ENCODE measurements around the gene SPECC1. TPM values are rescaled to one million over a fixed set of nuclear protein-coding genes. Genes with fewer than 3 reads are reported as not detected.

SPECC1 gene
- total RNA-seq, 1 donor from 2014 or later: 76.4 TPM

- no peaks in the 10 kb centered on the region for H3K27me3 ChIP-seq
- DNase-seq (ENCODE audit: low spot score in 2 of 2): no peak
- H3K36me3 ChIP-seq: no peaks in the 10 kb centered on the region
- intact Hi-C loops (cut with DNase I): no loop called here
- H3K27ac ChIP-seq: no peak overlapping the region
- H3K4me1 ChIP-seq: peaks cover 0 to 6% of the 10 kb centered on the region in 2 donors
- H3K9me3 ChIP-seq: no peaks in the 10 kb centered on the region
- no peak overlapping the region for H3K4me3 ChIP-seq
- TF ChIP-seq CTCF (IDR thresholded peaks at IDR 0.05): no peak
These were observed 142.0 kb downstream of the SPECC1 start for GRCh38 chr17:20151174-20151573.

- Histone ChIP-seq H3K9me3 (no peaks in the 10 kb centered on the region), H3K27me3 (no peaks in the 10 kb centered on the region), H3K27ac (no peak overlapping the region), H3K4me1 (peaks cover 6 to 9% of the 10 kb centered on the region in 2 donors), H3K4me3 (no peak overlapping the region), H3K36me3 (no peaks in the 10 kb centered on the region)
- intact Hi-C loops (cut with DNase I): no loop called here
- no peak for DNase-seq (ENCODE audit: low spot score in 2 of 2)
- TF ChIP-seq CTCF (IDR thresholded peaks at IDR 0.05): no peak
These were observed 144.1 kb downstream of the SPECC1 start for GRCh38 chr17:20153231-20153630.

- Histone ChIP-seq H3K27ac (no peak overlapping the region), H3K4me1 (peaks cover 5 to 6% of the 10 kb centered on the region in 2 donors), H3K4me3 (no peak overlapping the region), H3K27me3 (no peaks in the 10 kb centered on the region), H3K36me3 (no peaks in the 10 kb centered on the region), H3K9me3 (no peaks in the 10 kb centered on the region)
- DNase-seq (ENCODE audit: low spot score in 2 of 2): no peak
- intact Hi-C loops (cut with DNase I): loop anchor here (2.0 kb wide), 1 partner anchor 52 kb away; no protein-coding TSS in a partner anchor
- no peak for TF ChIP-seq CTCF (IDR thresholded peaks at IDR 0.05)
These were observed 145.3 kb downstream of the SPECC1 start for GRCh38 chr17:20154286-20155000.

- intact Hi-C loops (cut with DNase I): loop anchor here (2.0 kb wide), 1 partner anchor 51 kb away; no protein-coding TSS in a partner anchor
- H3K4me3 ChIP-seq: peak overlapping the region; percentile 58 to 72
- no peaks in the 10 kb centered on the region for H3K9me3 ChIP-seq
- H3K27me3 ChIP-seq: no peaks in the 10 kb centered on the region
- peak overlapping the region; percentile 76 to 87 for H3K27ac ChIP-seq
- peak; percentile 97 to 99 for DNase-seq (ENCODE audit: low spot score in 2 of 2)
- peaks cover 5 to 6% of the 10 kb centered on the region in 2 donors for H3K4me1 ChIP-seq
- H3K36me3 ChIP-seq: no peaks in the 10 kb centered on the region
- peak in 1 of 3 experiments; percentile 19 for TF ChIP-seq CTCF (IDR thresholded peaks at IDR 0.05)
These were observed 146.4 kb downstream of the SPECC1 start for GRCh38 chr17:20155258-20156195.

- no peak for TF ChIP-seq CTCF (IDR thresholded peaks at IDR 0.05)
- intact Hi-C loops (cut with DNase I): no loop called here
- peak in 1 of 2 donors; percentile 66 for DNase-seq (ENCODE audit: low spot score in 2 of 2)
These were observed 147.2 kb downstream of the SPECC1 start for GRCh38 chr17:20156196-20157000.

More at GRCh38 chr17:20156196-20157000, 147.2 kb downstream of the SPECC1 start:
- Histone ChIP-seq H3K27ac (peak overlapping the region; percentile 76 to 87), H3K4me3 (peak overlapping the region; percentile 58 to 72), H3K9me3 (no peaks in the 10 kb centered on the region), H3K4me1 (peaks cover 5 to 6% of the 10 kb centered on the region in 2 donors), H3K27me3 (no peaks in the 10 kb centered on the region), H3K36me3 (no peaks in the 10 kb centered on the region)

Data from ascending aorta (tissue), 2 donors.